ENCODE measurements around the gene IFTAP. TPM values are rescaled to one million over a fixed set of nuclear protein-coding genes. Genes with fewer than 3 reads are reported as not detected.

Gene IFTAP
- total and polyA plus RNA-seq, 2 of the 13 experiments (the other 11 are each of a cell fraction or from before 2014, with no cell fraction given): 11.3 to 29.4 TPM

DNA sequence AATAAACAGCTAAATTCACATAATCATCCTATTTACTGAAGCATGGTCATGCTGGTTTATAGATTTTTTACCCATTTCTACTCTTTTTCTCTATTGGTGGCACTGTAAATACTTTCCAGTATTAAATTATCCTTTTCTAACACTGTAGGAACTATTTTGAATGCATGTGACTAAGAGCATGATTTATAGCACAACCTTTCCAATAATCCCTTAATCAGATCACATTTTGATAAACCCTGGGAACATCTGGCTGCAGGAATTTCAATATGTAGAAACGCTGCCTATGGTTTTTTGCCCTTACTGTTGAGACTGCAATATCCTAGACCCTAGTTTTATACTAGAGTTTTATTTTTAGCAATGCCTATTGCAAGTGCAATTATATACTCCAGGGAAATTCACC is 15.8 kb upstream of the IFTAP start:
- H3K36me3 ChIP-seq (replicated peaks in 1 of 2; ENCODE audit: control insufficient read depth in 1 of 2, insufficient read depth in 2 of 2, low read length in 2 of 2): no peaks in the 10 kb centered on the region
- H3K4me2 ChIP-seq (ENCODE audit: low read depth, low read length): no peak overlapping the region
- FAIRE-seq (no peak), DNase-seq (ENCODE audit: low spot score) (no peak), ATAC-seq (no peak)
- H4K20me1 ChIP-seq (ENCODE audit: insufficient read depth, low read length): no peaks in the 10 kb centered on the region
- ChIA-PET CTCF (ENCODE audit: low intra/inter-chr PET ratio, low total read pairs) (no interaction called here), POLR2A (no interaction called here)
- no peaks in the 10 kb centered on the region for H3K79me2 ChIP-seq (ENCODE audit: insufficient read depth, low read length)
- no peak overlapping the region for H3K4me3 ChIP-seq (replicated peaks in 1 of 3; ENCODE audit: insufficient read depth in 1 of 3, low read depth in 2 of 3, low read length in 3 of 3)
- no peaks in the 10 kb centered on the region for H3K4me1 ChIP-seq (ENCODE audit: insufficient read depth, low read length)
- peaks cover 0 to 6% of the 10 kb centered on the region in 2 experiments; a peak in 3 of 5 replicates for H3K27me3 ChIP-seq (ENCODE audit: control insufficient read depth in 1 of 2, insufficient read depth in 2 of 2, low read length in 2 of 2)
- no peak overlapping the region for H2AFZ ChIP-seq (ENCODE audit: low read length)
- peaks cover 8% of the 10 kb centered on the region; the same call in 1 of the 2 replicates for H3K9me3 ChIP-seq (ENCODE audit: low read length)
- no TSS peak for BruUV-seq (replicated peaks)
- H3K9ac ChIP-seq (ENCODE audit: insufficient read depth, low read depth, low read length): no peak overlapping the region
- TF ChIP-seq, protein P1, sequence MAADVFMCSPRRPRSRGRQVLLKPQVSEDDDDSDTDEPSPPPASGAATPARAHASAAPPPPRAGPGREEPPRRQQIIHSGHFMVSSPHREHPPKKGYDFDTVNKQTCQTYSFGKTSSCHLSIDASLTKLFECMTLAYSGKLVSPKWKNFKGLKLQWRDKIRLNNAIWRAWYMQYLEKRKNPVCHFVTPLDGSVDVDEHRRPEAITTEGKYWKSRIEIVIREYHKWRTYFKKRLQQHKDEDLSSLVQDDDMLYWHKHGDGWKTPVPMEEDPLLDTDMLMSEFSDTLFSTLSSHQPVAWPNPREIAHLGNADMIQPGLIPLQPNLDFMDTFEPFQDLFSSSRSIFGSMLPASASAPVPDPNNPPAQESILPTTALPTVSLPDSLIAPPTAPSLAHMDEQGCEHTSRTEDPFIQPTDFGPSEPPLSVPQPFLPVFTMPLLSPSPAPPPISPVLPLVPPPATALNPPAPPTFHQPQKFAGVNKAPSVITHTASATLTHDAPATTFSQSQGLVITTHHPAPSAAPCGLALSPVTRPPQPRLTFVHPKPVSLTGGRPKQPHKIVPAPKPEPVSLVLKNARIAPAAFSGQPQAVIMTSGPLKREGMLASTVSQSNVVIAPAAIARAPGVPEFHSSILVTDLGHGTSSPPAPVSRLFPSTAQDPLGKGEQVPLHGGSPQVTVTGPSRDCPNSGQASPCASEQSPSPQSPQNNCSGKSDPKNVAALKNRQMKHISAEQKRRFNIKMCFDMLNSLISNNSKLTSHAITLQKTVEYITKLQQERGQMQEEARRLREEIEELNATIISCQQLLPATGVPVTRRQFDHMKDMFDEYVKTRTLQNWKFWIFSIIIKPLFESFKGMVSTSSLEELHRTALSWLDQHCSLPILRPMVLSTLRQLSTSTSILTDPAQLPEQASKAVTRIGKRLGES (CRISPR knock-in tag; IDR thresholded peaks at IDR 0.05; ENCODE audit: borderline replicate concordance): no peak
- no peak for TF ChIP-seq SOX6 (IDR thresholded peaks at IDR 0.05)
- TF ChIP-seq SOX6 (CRISPR knock-in tag; IDR thresholded peaks at IDR 0.05): no peak
- TF ChIP-seq ZIK1 (CRISPR knock-in tag; IDR thresholded peaks at IDR 0.05; ENCODE audit: borderline replicate concordance, low read depth): no peak
- no peak for TF ChIP-seq ZKSCAN8 (CRISPR knock-in tag; IDR thresholded peaks at IDR 0.05; ENCODE audit: borderline replicate concordance)
- TF ChIP-seq NR2F6 (IDR thresholded peaks at IDR 0.05): no peak
- TF ChIP-seq NR2F6 (CRISPR knock-in tag; IDR thresholded peaks at IDR 0.05): no peak
- H3K27ac ChIP-seq (ENCODE audit: extremely low read length, insufficient read depth, low read length): no peak overlapping the region
- in situ Hi-C loops (cut with HindIII; ENCODE audit: extremely low pct_ligation_motif_present, low pct_unique_long_range_greater_than_20kb) (no loop called here), intact Hi-C loops (cut with micrococcal nuclease; ENCODE audit: unreplicated experiment) (no loop called here)
- 0% methylated on average over 1 of the region's 1 CpG for WGBS (ENCODE audit: low lambda C conversion rate)

DNA sequence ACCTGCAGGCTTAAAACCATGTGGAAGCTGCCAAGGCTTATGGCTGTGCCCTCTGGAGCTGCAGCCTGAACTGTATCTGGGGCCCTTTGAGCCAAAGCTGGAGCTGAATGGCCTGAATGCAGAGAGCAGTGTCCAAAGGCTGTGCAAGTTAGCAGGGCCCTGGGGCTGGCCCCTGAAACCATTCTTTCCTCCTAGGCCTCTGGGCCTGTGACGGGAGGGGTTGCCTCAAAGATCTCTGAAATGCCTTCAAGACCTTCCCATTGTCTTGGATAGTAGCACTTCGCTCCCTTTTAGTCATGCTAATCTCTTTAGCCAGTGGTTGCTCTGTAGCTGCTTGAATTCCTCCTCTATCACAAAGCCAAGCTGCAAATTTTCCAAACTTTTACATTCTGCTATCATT is 12.8 kb upstream of the IFTAP start:
- Histone ChIP-seq H3K4me3 (replicated peaks in 1 of 3; ENCODE audit: insufficient read depth in 1 of 3, low read depth in 2 of 3, low read length in 3 of 3) (no peak overlapping the region), H3K36me3 (replicated peaks in 1 of 2; ENCODE audit: control insufficient read depth in 1 of 2, insufficient read depth in 2 of 2, low read length in 2 of 2) (no peaks in the 10 kb centered on the region), H3K27me3 (ENCODE audit: control insufficient read depth in 1 of 2, insufficient read depth in 2 of 2, low read length in 2 of 2) (no peaks in the 10 kb centered on the region), H2AFZ (ENCODE audit: low read length) (no peak overlapping the region), H3K79me2 (ENCODE audit: insufficient read depth, low read length) (no peaks in the 10 kb centered on the region), H3K9ac (ENCODE audit: insufficient read depth, low read depth, low read length) (no peak overlapping the region), H3K27ac (ENCODE audit: extremely low read length, insufficient read depth, low read length) (no peak overlapping the region), H3K4me2 (ENCODE audit: low read depth, low read length) (no peak overlapping the region), H3K9me3 (ENCODE audit: low read length) (peaks cover 8% of the 10 kb centered on the region; the same call in 1 of the 2 replicates), H3K4me1 (ENCODE audit: insufficient read depth, low read length) (no peaks in the 10 kb centered on the region), H4K20me1 (ENCODE audit: insufficient read depth, low read length) (no peaks in the 10 kb centered on the region)
- in situ Hi-C loops (cut with HindIII; ENCODE audit: extremely low pct_ligation_motif_present, low pct_unique_long_range_greater_than_20kb): no loop called here
- FAIRE-seq (no peak), ATAC-seq (no peak), DNase-seq (ENCODE audit: low spot score) (no peak)
- BruUV-seq (replicated peaks): no TSS peak
- intact Hi-C loops (cut with micrococcal nuclease; ENCODE audit: unreplicated experiment): loop anchor here (10.0 kb wide), 1 partner anchor 67 kb away; the partner anchor contains the start of gene TRAF6
- CTCF ChIA-PET (ENCODE audit: low intra/inter-chr PET ratio, low total read pairs): no interaction called here
- POLR2A ChIA-PET: no interaction called here
- 0% methylated on average over 1 of the region's 2 CpGs for WGBS (ENCODE audit: low lambda C conversion rate)
- TF ChIP-seq ZZZ3 (CRISPR knock-in tag; IDR thresholded peaks at IDR 0.05; ENCODE audit: borderline replicate concordance) (no peak), IRX3 (CRISPR knock-in tag; IDR thresholded peaks at IDR 0.05; ENCODE audit: borderline replicate concordance, low read depth) (no peak), ZNF292 (CRISPR knock-in tag; IDR thresholded peaks at IDR 0.05; ENCODE audit: borderline replicate concordance, low read depth) (no peak), ZNF484 (CRISPR knock-in tag; IDR thresholded peaks at IDR 0.05; ENCODE audit: borderline replicate concordance, low read depth) (no peak), ZNF33B (CRISPR knock-in tag; IDR thresholded peaks at IDR 0.05) (no peak), ZNF251 (CRISPR knock-in tag; IDR thresholded peaks at IDR 0.05) (no peak), ZFX (CRISPR knock-in tag; IDR thresholded peaks at IDR 0.05; ENCODE audit: low read depth) (no peak)
- TF ChIP-seq, protein P1 (CRISPR knock-in tag; IDR thresholded peaks at IDR 0.05; ENCODE audit: borderline replicate concordance): no peak

Measured in HepG2 (cell line).